NT2/D1 (cell line): ENCODE results near the gene BABAM2.

ENCODE experiments used
- SUZ12 ChIP-seq: IDR thresholded peaks from 2 replicates; pipeline ENCODE4 v1.6.1; 2011; ENCODE audit not compliant: insufficient read length, insufficient read depth; ENCODE audit errors: extremely low read depth
- YY1 ChIP-seq: IDR thresholded peaks from 2 replicates; pipeline ENCODE4 v1.6.1; 2011; ENCODE audit not compliant: insufficient read length, insufficient read depth
- ZNF274 ChIP-seq: IDR thresholded peaks from 2 replicates; pipeline ENCODE4 v1.6.1; 2011; ENCODE audit warnings: mild to moderate bottlenecking, low read depth, low read length

GRCh38 chr2:28360718-28361293 is 470.3 kb downstream of the BABAM2 start:
- no peak for TF ChIP-seq YY1
- TF ChIP-seq SUZ12: no peak
- no peak for TF ChIP-seq ZNF274
